Activated naive CD8-positive, alpha-beta T cell treated with anti-CD3 and anti-CD28 coated beads, Interleukin-2, amount 10 ng/mL, durations not matched to agents 7 days and 5 days (primary cell): Measurements from ENCODE around the gene PTGFR. TPM values are rescaled to one million over a fixed set of nuclear protein-coding genes. Genes with fewer than 3 reads are reported as not detected.

Experiments
- ATAC-seq: fragments of 150-1000 bp; cut with Tn5 transposase; one replicate; pipeline ENCODE4 v1.10.0; 2021; ENCODE audit warnings: low read depth, moderate library complexity
- POLR2A ChIA-PET: fragments of 350-600 bp; sonication (Branson Sonifier 250); formaldehyde crosslinking; loops from one replicate; lab custom pipeline; 2021; ENCODE audit warnings: antibody characterized with exemption; lab: Charles Lee
- DNase-seq: peaks from one replicate; pipeline ENCODE4 v3.0.0; 2021
- H3K27ac Mint-ChIP-seq: one replicate; pipeline ENCODE4 v1.8.0; 2022; ENCODE audit warnings: mild to moderate bottlenecking, mixed read lengths
- H3K27me3 Mint-ChIP-seq: one replicate; pipeline ENCODE4 v1.8.0; 2022; ENCODE audit warnings: mild to moderate bottlenecking, moderate library complexity, mixed read lengths
- H3K36me3 Mint-ChIP-seq: one replicate; pipeline ENCODE4 v1.8.0; 2021; ENCODE audit warnings: mild to moderate bottlenecking, mixed read lengths
- H3K4me1 Mint-ChIP-seq: one replicate; pipeline ENCODE4 v1.8.0; 2021; ENCODE audit warnings: mixed read lengths
- H3K4me3 Mint-ChIP-seq: one replicate; pipeline ENCODE4 v1.8.0; 2022; ENCODE audit warnings: mild to moderate bottlenecking, moderate library complexity, mixed read lengths
- H3K9me3 Mint-ChIP-seq: one replicate; pipeline ENCODE4 v1.8.0; 2021; ENCODE audit warnings: mixed read lengths
- total RNA-seq, 2 experiments: library from RNA; stranded (reverse); gene quantifications; one replicate each; pipeline ENCODE4 v1.2.3, GENCODE V29; 2021

The PTGFR gene
- total RNA-seq, 2 experiments from 2014 or later = not detected

DNA sequence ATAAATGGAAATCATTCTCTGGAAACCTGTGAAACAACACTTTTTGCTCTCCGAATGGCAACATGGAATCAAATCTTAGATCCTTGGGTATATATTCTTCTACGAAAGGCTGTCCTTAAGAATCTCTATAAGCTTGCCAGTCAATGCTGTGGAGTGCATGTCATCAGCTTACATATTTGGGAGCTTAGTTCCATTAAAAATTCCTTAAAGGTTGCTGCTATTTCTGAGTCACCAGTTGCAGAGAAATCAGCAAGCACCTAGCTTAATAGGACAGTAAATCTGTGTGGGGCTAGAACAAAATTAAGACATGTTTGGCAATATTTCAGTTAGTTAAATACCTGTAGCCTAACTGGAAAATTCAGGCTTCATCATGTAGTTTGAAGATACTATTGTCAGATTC lies 45.7 kb downstream of the PTGFR start:
- Mint-ChIP-seq H3K9me3 (no peaks in the 10 kb centered on the region), H3K27ac (no peak overlapping the region), H3K4me1 (no peaks in the 10 kb centered on the region), H3K36me3 (no peaks in the 10 kb centered on the region), H3K27me3 (peaks cover 6% of the 10 kb centered on the region), H3K4me3 (no peak overlapping the region)
- DNase-seq (no peak), ATAC-seq (no peak)
- POLR2A ChIA-PET = no interaction called here

DNA sequence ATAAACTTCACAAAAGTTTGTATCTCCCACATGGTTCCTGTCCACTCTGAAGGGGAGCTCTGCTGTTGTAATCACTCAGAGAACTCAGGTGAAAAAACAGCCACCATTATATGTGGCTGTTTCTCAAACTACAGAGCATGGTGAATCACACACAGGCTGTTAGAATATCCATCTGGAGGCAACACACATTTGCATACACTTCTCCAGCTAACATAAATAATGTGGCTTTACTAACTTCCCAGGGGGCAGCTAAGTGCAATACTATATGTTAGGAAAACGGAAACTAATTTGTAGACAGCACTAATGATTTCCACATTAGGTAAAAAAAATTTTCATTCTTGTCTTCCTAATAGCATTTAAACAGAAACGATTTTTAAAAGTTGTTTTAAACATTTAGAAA lies 49.3 kb downstream of the PTGFR start:
- H3K27ac Mint-ChIP-seq = no peak overlapping the region
- no peak overlapping the region for H3K4me3 Mint-ChIP-seq
- H3K9me3 Mint-ChIP-seq = peaks cover 2% of the 10 kb centered on the region
- no peaks in the 10 kb centered on the region for H3K36me3 Mint-ChIP-seq
- H3K27me3 Mint-ChIP-seq = peaks cover 6% of the 10 kb centered on the region
- no peaks in the 10 kb centered on the region for H3K4me1 Mint-ChIP-seq
- ATAC-seq = no peak
- POLR2A ChIA-PET = no interaction called here
- DNase-seq = no peak

DNA sequence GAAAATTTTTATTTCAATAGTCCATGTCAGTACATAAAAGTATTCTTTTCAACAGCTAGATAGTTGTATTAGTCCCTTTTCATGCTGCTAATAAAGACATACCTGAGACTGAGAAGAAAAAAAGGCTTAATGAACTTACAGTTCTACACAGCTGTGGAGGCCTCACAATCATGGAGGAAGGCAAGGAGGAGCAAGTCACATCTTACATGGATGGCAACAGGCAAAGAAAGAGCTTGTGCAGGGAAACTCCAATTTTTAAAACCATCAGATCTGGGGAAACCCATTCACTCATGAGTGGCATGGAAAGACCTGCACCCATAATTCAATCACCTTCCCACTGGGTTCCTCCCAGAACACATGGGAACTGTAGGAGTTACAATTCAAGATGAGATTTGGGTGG lies 50.7 kb downstream of the PTGFR start:
- POLR2A ChIA-PET = no interaction called here
- Mint-ChIP-seq H3K36me3 (no peaks in the 10 kb centered on the region), H3K4me1 (no peaks in the 10 kb centered on the region), H3K27me3 (peaks cover 6% of the 10 kb centered on the region), H3K27ac (no peak overlapping the region), H3K9me3 (peaks cover 2% of the 10 kb centered on the region), H3K4me3 (no peak overlapping the region)
- DNase-seq (no peak), ATAC-seq (no peak)

DNA sequence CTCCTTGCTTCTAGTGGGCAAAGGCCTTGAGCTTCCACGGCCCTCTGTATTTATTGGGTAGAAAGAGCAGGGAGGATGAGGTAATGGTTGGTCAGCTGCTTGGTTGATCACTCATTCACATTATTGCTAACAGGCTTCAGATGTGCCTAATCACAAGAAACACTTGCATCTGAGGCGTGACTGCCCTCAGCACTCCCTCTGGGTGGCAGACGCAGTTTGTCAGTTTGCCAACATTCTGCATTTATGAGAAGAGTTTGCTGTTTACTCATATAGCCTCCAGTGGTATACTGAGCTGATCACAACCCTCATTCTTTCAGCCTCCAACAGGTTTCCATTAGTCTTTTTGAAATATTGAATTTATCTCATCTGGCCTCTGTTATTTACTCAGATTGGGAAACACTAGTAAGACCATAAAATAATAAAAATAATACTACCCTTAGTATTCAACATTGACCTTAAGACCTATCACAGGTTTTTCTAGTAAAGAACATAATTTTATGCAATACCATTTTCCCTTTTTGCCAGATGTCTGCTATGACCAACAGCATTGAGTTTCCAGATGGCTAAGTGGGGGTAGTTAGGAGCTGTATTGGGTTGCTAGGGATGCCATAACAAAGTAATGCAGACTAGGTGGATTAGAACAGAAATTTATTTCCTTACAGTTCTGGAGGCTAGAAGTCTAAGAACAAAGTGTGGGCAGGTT lies 53.3 kb downstream of the PTGFR start:
- no peak for ATAC-seq
- Mint-ChIP-seq H3K36me3 (no peaks in the 10 kb centered on the region), H3K4me1 (no peaks in the 10 kb centered on the region), H3K9me3 (peaks cover 2% of the 10 kb centered on the region), H3K27ac (no peak overlapping the region), H3K27me3 (peaks cover 3% of the 10 kb centered on the region), H3K4me3 (no peak overlapping the region)
- no peak for DNase-seq
- POLR2A ChIA-PET = no interaction called here

DNA sequence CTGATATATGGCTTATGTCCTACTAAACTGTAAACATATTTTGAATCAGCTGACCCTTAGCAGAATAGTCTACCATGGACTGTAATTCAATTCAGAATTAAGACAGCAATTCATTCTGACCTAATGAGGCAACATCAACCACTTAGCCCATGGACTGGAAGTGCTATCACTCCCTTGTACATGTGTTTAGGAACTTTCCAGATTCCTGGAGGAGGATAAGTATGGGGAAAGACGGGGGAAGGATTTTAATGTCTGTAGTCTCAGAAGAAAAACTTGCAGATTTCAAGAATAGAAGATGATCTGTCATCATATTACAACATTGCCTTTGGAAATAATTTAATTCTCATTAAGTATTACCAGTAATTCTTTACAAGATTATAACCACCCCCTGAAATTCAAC lies 56.3 kb downstream of the PTGFR start:
- POLR2A ChIA-PET = interaction anchor here (0.6 kb wide), 1 partner anchor 993 kb away, joined by 3 read pairs; no protein-coding TSS in a partner anchor
- DNase-seq = no peak
- Mint-ChIP-seq H3K27me3 (no peaks in the 10 kb centered on the region), H3K36me3 (no peaks in the 10 kb centered on the region), H3K9me3 (peaks cover 2% of the 10 kb centered on the region), H3K27ac (no peak overlapping the region), H3K4me1 (no peaks in the 10 kb centered on the region), H3K4me3 (no peak overlapping the region)
- no peak for ATAC-seq

DNA sequence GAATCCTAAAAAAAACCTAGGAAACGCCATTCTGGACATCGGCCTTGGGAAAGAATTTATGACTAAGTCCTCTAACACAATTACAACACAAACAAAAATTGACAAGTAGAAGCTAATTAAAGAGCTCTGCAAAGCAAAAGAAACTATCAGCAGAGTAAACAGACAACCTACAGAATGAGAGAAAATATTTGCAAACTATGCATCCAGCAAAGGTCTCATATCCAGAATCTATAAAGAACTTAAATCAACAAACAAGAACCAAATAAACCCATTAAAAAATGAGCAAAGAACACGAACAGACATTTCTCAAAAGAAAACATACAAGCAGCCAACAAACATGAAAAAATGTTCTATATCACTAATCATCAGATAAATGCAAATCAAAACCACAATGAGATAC lies 58.6 kb downstream of the PTGFR start:
- Mint-ChIP-seq H3K36me3 (no peaks in the 10 kb centered on the region), H3K4me1 (no peaks in the 10 kb centered on the region), H3K4me3 (no peak overlapping the region), H3K9me3 (no peaks in the 10 kb centered on the region), H3K27ac (no peak overlapping the region), H3K27me3 (no peaks in the 10 kb centered on the region)
- DNase-seq (no peak), ATAC-seq (no peak)
- POLR2A ChIA-PET = no interaction called here

DNA sequence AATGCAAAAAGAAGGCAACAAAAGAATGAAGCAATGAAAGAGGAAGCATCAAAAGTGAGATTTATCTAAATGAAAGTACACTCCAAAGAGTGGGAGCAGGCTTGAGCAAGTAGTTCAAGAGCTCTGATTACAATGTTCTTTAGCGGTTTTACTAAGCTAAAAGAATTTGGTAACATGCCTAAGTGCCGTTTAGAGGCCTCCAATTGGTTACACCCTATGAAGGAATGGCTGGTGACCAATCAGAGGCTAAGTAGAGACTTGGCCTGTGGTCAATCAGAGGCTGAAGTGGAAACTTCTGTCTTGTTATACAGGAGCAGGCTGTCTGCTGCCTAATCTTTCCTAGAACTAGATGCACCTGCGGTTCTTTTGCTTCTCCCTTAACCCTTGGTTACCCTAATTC lies 59.1 kb downstream of the PTGFR start:
- DNase-seq (no peak), ATAC-seq (no peak)
- Mint-ChIP-seq H3K27me3 (no peaks in the 10 kb centered on the region), H3K9me3 (peaks cover 2% of the 10 kb centered on the region), H3K4me3 (no peak overlapping the region), H3K27ac (no peak overlapping the region), H3K36me3 (no peaks in the 10 kb centered on the region), H3K4me1 (no peaks in the 10 kb centered on the region)
- POLR2A ChIA-PET = no interaction called here

DNA sequence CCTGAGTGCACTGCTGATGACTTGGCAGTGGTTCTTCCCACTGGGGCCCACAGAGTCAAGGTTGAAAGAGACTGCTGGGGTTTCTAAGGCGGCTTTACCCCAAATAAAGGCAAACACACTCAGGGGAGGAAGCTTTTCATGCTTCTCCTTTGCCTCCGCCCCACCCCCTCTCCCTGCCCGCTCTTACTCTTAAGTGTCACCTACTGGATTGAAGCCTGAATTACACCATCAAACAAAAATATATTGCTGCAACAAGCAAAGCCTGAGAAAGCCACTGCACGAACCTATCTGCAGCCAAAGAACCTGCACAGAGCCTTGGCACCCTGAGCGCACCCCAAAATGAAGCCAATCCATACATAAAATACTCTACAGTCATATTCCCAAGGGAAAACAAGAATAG lies 63.1 kb downstream of the PTGFR start:
- H3K4me3 Mint-ChIP-seq = no peak overlapping the region
- POLR2A ChIA-PET = no interaction called here
- no peak for ATAC-seq

DNA sequence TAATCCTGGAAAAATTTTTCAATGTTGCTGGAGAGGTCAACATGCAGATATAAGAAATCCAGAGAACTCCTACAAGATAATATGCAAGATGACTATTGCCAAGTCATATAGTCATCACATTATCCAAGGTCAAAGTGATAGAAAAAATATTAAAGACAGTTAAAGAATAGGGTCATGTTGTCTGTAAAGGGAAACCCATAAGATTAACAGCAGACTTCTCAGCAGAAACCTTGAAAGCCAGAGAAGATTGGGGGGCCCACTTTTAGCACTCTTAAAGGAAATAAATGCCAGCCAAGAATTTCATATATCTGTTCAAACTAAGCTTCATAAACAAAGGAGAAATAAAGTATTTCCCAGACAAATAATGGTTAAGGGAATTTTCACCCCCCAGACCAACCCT lies 64.1 kb downstream of the PTGFR start:
- H3K4me1 Mint-ChIP-seq = no peaks in the 10 kb centered on the region
- DNase-seq (no peak), ATAC-seq (no peak)
- POLR2A ChIA-PET = no interaction called here
- H3K27me3 Mint-ChIP-seq = peaks cover 6% of the 10 kb centered on the region
- peaks cover 6% of the 10 kb centered on the region for H3K9me3 Mint-ChIP-seq
- no peak overlapping the region for H3K4me3 Mint-ChIP-seq
- no peaks in the 10 kb centered on the region for H3K36me3 Mint-ChIP-seq
- no peak overlapping the region for H3K27ac Mint-ChIP-seq

More for the DNA sequence above, 63.1 kb downstream of the PTGFR start:
- H3K36me3 Mint-ChIP-seq = no peaks in the 10 kb centered on the region
- H3K4me1 Mint-ChIP-seq = no peaks in the 10 kb centered on the region
- DNase-seq = no peak
- H3K9me3 Mint-ChIP-seq = peaks cover 6% of the 10 kb centered on the region
- peaks cover 6% of the 10 kb centered on the region for H3K27me3 Mint-ChIP-seq
- no peak overlapping the region for H3K27ac Mint-ChIP-seq

DNA sequence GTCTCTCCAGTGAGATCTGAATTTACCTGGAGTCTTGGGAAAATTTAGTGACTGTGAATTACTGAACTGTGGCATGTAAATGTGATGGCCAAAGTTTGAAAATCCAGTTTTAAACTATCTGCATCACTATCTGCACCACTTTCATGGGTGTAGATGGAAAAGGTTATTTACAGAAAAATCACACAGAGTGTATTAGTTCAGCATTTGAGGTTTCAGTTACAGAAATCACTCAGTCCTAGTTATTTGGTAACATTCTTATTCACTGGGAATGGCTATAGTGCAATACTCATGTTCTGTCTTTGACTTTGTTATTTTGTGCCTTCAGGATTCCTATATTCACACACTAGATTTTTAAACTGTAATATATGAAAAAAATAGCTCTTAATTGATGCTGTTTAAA lies 68.9 kb downstream of the PTGFR start:
- no peak for ATAC-seq
- H3K4me3 Mint-ChIP-seq = no peak overlapping the region
- no peak overlapping the region for H3K27ac Mint-ChIP-seq
- no peak for DNase-seq
- H3K27me3 Mint-ChIP-seq = peaks cover 10% of the 10 kb centered on the region
- POLR2A ChIA-PET = no interaction called here
- no peaks in the 10 kb centered on the region for H3K36me3 Mint-ChIP-seq
- peaks cover 4% of the 10 kb centered on the region for H3K9me3 Mint-ChIP-seq
- no peaks in the 10 kb centered on the region for H3K4me1 Mint-ChIP-seq

DNA sequence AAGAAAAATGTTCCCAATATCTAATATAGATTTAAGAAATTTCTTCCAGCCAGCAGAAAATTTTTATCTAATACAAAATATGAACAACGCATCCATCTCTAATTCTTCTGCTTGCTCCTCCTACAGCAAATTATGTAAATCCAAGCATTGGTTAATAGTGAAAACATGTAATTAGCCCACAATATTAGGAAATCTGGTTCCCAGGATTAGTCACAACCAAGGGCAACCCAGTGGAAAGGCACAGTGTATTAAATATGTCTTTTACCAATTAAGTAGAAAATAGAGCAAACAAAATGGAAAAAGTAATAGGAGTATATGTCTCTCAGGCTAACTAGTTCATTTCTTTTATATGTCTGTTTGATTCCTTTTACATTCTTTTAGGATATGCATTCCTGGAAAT lies 70.0 kb downstream of the PTGFR start:
- Mint-ChIP-seq H3K4me1 (no peaks in the 10 kb centered on the region), H3K9me3 (peaks cover 4% of the 10 kb centered on the region), H3K4me3 (no peak overlapping the region), H3K27ac (no peak overlapping the region), H3K36me3 (no peaks in the 10 kb centered on the region), H3K27me3 (peaks cover 10% of the 10 kb centered on the region)
- no peak for ATAC-seq
- no peak for DNase-seq
- POLR2A ChIA-PET = no interaction called here

DNA sequence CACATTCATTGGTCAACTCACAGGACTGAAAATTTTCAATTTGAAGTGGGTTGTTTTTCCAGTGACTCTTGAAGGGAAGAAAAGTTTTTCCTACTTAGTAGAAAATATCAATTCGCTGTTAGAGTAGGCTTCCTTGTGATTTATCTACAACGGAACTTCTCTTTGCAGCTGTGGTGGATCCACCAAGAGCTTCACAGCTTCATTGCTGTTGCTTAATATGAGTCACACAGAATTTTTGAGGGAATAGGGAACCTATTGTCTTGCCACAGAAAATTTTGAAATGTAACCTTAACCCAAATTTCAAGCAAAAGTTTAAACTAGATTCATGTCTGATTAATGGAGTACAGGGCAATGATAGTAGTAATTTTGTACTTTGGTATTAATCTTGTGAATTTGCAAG lies 71.1 kb downstream of the PTGFR start:
- no peak overlapping the region for H3K4me3 Mint-ChIP-seq
- DNase-seq (no peak), ATAC-seq (no peak)
- H3K4me1 Mint-ChIP-seq = no peaks in the 10 kb centered on the region
- H3K27ac Mint-ChIP-seq = no peak overlapping the region
- POLR2A ChIA-PET = no interaction called here
- H3K27me3 Mint-ChIP-seq = peaks cover 10% of the 10 kb centered on the region
- no peaks in the 10 kb centered on the region for H3K36me3 Mint-ChIP-seq
- H3K9me3 Mint-ChIP-seq = peaks cover 3% of the 10 kb centered on the region

DNA sequence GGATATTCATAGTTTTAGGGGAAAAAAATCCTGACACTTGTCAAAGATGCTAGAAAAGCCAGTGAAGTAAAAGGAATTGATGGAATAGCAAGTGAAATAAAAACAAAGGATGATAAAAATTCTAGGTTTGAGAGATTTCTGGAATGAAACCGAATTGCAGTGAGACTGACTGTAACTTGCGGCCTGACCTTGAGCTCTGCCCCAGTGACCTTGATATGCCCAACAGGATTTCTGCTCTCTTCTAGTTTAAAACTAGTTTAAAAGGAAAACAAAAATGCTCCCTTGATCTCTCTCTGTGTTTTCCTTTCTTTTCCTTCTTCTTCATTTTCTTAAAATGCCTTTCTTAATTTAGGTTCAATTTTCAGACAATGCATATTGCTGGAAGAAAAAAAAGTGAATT lies 74.6 kb downstream of the PTGFR start:
- POLR2A ChIA-PET = no interaction called here
- H3K27ac Mint-ChIP-seq = no peak overlapping the region
- no peaks in the 10 kb centered on the region for H3K4me1 Mint-ChIP-seq
- no peak for DNase-seq
- no peak for ATAC-seq
- H3K4me3 Mint-ChIP-seq = no peak overlapping the region
- peaks cover 3% of the 10 kb centered on the region for H3K27me3 Mint-ChIP-seq
- H3K9me3 Mint-ChIP-seq = no peaks in the 10 kb centered on the region
- H3K36me3 Mint-ChIP-seq = no peaks in the 10 kb centered on the region

DNA sequence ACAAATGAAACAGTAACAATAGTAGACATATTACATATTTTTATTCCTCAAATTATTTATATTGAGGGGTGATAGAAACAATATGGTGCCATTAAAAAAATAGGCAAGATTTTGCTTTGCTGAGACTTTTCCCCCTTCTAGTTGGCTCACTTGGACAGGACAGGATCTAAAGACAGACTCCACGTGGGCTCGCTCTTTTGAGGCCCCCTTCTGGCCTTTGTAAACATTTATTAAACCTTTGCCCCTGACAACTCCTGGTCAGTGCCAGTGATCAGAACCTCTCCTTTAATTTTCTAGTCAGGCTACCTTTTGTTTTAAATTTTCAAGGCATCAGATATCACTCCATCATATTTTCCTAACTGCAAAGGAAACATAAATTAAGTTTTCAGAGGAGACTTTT lies 79.8 kb downstream of the PTGFR start:
- DNase-seq = no peak
- H3K9me3 Mint-ChIP-seq = no peaks in the 10 kb centered on the region
- no peak overlapping the region for H3K27ac Mint-ChIP-seq
- no peak for ATAC-seq
- H3K36me3 Mint-ChIP-seq = no peaks in the 10 kb centered on the region
- H3K4me3 Mint-ChIP-seq = no peak overlapping the region
- POLR2A ChIA-PET = no interaction called here
- no peaks in the 10 kb centered on the region for H3K4me1 Mint-ChIP-seq
- no peaks in the 10 kb centered on the region for H3K27me3 Mint-ChIP-seq
